Measurements from ENCODE around the gene LRRC4B. TPM values are rescaled to one million over a fixed set of nuclear protein-coding genes. Genes with fewer than 3 reads are reported as not detected.
A peak's percentile ranks its signal among the peaks of the same experiment; 100 is the strongest.
"Not testable (repeated sequence)": the region's sequence is repeated elsewhere in the genome, so short reads cannot be mapped to it uniquely, and the experiment has no call there.

LRRC4B gene, protein sequence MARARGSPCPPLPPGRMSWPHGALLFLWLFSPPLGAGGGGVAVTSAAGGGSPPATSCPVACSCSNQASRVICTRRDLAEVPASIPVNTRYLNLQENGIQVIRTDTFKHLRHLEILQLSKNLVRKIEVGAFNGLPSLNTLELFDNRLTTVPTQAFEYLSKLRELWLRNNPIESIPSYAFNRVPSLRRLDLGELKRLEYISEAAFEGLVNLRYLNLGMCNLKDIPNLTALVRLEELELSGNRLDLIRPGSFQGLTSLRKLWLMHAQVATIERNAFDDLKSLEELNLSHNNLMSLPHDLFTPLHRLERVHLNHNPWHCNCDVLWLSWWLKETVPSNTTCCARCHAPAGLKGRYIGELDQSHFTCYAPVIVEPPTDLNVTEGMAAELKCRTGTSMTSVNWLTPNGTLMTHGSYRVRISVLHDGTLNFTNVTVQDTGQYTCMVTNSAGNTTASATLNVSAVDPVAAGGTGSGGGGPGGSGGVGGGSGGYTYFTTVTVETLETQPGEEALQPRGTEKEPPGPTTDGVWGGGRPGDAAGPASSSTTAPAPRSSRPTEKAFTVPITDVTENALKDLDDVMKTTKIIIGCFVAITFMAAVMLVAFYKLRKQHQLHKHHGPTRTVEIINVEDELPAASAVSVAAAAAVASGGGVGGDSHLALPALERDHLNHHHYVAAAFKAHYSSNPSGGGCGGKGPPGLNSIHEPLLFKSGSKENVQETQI
- total RNA-seq = 38.7 and 56.4 TPM in 2 replicates
- polyA plus RNA-seq = 5.8 and 6.2 TPM in 2 replicates

DNA sequence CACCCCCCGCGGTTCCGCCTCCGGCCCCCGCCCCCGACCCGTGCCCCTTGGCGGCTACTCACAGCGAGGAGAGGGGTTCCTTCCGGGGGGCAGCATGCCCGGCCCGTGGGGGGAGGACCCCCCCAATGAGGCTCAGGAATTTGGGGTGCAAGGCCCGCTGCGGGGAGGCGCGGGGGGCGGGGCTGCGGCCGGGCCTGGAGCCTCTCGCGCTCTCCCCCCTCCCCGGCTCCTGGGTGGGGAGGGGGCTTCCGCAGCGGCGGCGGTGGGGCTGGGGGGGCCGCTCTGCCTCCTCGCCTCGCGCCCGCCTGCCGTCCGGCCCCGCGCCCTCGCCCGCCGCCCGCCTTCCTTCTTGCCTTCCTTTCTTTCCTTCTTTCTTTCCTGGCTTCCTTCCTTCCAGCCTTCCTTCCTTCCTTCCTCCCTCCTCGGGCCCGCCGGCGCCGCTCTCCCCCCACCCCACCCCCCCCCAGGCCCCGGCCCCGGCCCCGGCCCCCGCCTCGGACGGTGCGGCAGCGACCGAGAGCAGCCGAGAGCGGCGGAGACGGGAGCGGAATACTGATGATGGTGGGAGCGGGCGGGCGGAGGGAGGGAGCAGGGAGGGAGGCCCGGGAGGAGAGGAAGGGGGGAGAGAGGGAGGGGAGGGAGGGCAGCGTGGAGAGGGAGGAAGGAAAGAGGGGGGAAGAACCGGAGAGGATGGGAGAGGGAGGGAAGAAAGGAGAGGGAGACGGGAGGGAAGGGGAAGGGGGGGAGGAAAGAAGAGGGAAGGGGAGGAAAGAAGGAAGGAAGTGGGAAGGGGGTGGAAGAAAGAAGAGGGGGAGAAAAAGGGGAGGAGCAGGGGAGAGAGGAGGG, at the start of gene LRRC4B:
Gene LRRC4B, minus strand, starts transcription at position 554 of the 846 bp plus-strand sequence. CDS start 19,597 bp downstream, outside the sequence.
- Histone ChIP-seq H3K36me3 (no peaks in the 10 kb centered on the region), H3K27ac (no peak within 1 kb of the TSS), H3K4me1 (ENCODE audit: low read depth) (peaks cover 15% of the 10 kb centered on the region), H3K4me3 (peak within 1 kb of the TSS; percentile 95), H3K27me3 (peaks cover 46% of the 10 kb centered on the region), H3K9me3 (ENCODE audit: low read depth) (no peaks in the 10 kb centered on the region)
- TF ChIP-seq, protein P1, sequence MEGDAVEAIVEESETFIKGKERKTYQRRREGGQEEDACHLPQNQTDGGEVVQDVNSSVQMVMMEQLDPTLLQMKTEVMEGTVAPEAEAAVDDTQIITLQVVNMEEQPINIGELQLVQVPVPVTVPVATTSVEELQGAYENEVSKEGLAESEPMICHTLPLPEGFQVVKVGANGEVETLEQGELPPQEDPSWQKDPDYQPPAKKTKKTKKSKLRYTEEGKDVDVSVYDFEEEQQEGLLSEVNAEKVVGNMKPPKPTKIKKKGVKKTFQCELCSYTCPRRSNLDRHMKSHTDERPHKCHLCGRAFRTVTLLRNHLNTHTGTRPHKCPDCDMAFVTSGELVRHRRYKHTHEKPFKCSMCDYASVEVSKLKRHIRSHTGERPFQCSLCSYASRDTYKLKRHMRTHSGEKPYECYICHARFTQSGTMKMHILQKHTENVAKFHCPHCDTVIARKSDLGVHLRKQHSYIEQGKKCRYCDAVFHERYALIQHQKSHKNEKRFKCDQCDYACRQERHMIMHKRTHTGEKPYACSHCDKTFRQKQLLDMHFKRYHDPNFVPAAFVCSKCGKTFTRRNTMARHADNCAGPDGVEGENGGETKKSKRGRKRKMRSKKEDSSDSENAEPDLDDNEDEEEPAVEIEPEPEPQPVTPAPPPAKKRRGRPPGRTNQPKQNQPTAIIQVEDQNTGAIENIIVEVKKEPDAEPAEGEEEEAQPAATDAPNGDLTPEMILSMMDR (IDR thresholded peaks at IDR 0.05; ENCODE audit: low read depth, low read length) = no peak
- DNase-seq (ENCODE audit: low read depth in 1 of 2, low spot score in 1 of 2) = peak; percentile 16 to 66

DNA sequence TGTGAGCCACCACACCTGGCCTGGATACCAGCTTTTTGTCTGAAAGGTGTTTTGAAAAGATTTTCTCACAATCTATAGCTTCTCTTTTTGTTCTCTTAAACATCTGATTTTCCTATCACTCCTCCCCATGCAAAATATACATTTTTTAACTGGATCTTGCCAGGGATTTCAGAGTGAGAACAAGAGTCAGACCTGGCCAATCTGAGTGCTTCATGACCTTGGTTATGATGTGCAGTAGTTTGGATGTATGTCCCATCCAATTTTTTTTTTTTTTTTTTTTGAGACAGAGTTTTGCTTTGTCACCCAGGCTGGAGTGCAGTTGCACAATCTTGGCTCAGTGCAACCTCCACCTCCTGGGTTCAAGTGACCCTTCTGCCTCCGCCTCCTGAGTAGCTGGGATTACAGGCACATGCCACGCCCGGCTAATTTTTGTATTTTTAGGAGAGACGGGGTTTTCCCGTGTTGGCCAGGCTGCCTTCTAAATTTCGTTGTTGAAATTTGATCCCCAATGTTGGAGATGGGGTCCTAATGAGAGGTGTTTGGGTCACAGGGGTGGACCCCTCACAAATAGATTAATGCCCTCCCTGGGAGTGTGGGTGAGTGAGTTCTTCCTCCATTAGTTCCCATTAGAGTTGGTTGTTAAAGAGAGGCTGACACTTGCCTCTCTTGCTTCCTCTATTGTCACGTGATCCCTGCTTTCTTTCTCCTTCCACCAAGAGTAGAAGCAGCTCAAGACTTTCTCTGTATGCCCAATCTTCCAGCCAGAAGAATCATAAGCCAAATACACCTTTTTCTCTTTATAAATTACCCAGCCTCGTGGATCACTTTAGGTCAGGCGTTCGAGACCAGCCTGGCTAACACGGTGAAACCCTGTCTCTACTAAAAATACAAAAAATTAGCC, 44.5 kb upstream of the LRRC4B start:
- DNase-seq (ENCODE audit: low read depth in 1 of 2, low spot score in 1 of 2); H3K4me1 ChIP-seq (ENCODE audit: low read depth); H3K36me3 ChIP-seq; H3K27me3 ChIP-seq; H3K4me3 ChIP-seq; H3K9me3 ChIP-seq (ENCODE audit: low read depth); H3K27ac ChIP-seq: not testable (repeated sequence)

DNA sequence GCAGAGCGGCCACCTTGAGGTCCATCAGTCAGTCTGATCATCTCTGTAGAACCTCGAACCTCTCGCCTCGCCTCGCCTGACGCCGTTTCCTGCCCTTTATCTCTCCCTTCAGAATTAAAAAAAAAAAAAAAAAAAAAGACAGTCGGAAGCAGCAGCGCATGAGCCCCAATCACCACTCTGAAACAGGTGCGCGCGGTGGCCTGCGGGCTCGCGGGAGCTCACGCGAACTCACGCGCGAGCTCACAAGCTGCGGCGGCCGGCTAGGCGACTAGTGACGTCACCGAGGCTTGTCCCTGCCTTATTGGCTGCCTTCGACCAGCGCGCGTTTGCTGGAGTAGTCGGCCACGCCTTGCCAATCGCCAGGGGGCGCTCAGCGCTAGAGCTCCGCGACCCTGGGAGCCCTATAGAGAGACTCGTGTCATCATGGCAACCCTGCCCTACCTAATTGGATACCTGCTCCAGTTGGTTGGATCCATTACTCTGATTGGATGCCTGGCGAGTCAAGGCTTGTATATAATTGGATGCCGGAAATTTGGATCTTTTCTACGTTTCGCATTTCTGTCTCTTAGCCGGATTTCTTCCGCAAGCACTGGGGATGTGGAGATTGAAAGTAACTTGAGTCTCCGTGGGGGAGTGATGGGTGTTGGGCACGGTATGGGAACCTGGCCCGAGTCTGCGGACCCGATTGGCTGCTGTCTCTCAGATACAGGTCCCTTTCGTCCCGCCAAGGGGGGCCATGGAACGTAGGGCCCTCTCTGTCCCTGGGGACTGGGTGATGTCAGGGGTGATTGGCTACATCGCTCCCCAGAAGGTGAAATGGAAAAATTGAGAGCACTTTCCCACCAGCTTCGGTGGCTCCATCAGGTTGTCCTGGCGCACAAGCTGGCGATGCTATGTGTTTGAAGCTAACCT, 39.9 kb upstream of the LRRC4B start:
- Histone ChIP-seq H3K27ac (no peak overlapping the region), H3K27me3 (peaks cover 17% of the 10 kb centered on the region), H3K9me3 (ENCODE audit: low read depth) (no peaks in the 10 kb centered on the region), H3K4me3 (no peak overlapping the region), H3K4me1 (ENCODE audit: low read depth) (no peaks in the 10 kb centered on the region), H3K36me3 (no peaks in the 10 kb centered on the region)
- TF ChIP-seq, protein P1 (IDR thresholded peaks at IDR 0.05; ENCODE audit: low read depth, low read length) = peak; percentile 79
- peak; percentile 92 to 99 for DNase-seq (ENCODE audit: low read depth in 1 of 2, low spot score in 1 of 2)

DNA sequence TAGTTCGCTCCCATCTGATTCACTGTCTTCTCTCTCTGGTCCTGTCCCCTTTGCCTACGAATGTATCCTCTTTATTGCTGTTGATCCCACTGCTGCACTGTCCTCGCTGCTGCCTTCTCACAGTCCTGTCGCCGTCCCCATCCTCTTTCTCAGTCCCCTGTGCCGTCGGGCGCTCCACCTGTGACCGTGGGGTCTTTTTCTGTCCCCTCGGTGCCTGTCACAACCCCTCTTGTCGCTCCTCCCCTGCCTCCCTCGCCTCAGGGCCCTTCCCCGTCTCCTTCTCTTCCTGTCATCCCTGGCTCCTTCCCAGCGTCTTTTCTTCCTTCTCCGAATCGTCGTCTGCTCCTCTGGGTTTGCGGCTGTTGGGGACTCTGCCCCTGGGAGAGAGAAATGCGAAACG, 39.2 kb upstream of the LRRC4B start:
- DNase-seq (ENCODE audit: low read depth in 1 of 2, low spot score in 1 of 2) = no peak
- H3K9me3 ChIP-seq (ENCODE audit: low read depth) = no peaks in the 10 kb centered on the region
- H3K36me3 ChIP-seq = no peaks in the 10 kb centered on the region
- H3K27ac ChIP-seq = no peak overlapping the region
- TF ChIP-seq, protein P1 (IDR thresholded peaks at IDR 0.05; ENCODE audit: low read depth, low read length) = no peak
- H3K4me3 ChIP-seq = no peak overlapping the region
- H3K4me1 ChIP-seq (ENCODE audit: low read depth) = no peaks in the 10 kb centered on the region
- H3K27me3 ChIP-seq = peaks cover 17% of the 10 kb centered on the region

Data from cardiac muscle cell (in vitro differentiated cells and primary cell).